ENCODE measurements around the gene CCDC17.

The CCDC17 gene

GRCh38 chr1:45584351-45585109 is 39.3 kb downstream of the CCDC17 start:
- DNase-seq (ENCODE audit: low read depth in 3 of 3, low spot score in 1 of 3): peak; percentile 59 to 81 (median 64)

GRCh38 chr1:45583666-45584350 is 40.0 kb downstream of the CCDC17 start, which contains the start of gene NASP:
Gene NASP, plus strand, starts transcription at chr1:45584041. Its CDS starts 106 bp downstream, at chr1:45584147.
- peak; percentile 75 to 97 (median 86) for DNase-seq (ENCODE audit: low read depth in 3 of 3, low spot score in 1 of 3)

- DNase-seq (ENCODE audit: low read depth in 3 of 3, low spot score in 1 of 3): peak; percentile 83 to 87 (median 87)
These were observed 40.6 kb downstream of the CCDC17 start for GRCh38 chr1:45583264-45583665.

DNA sequence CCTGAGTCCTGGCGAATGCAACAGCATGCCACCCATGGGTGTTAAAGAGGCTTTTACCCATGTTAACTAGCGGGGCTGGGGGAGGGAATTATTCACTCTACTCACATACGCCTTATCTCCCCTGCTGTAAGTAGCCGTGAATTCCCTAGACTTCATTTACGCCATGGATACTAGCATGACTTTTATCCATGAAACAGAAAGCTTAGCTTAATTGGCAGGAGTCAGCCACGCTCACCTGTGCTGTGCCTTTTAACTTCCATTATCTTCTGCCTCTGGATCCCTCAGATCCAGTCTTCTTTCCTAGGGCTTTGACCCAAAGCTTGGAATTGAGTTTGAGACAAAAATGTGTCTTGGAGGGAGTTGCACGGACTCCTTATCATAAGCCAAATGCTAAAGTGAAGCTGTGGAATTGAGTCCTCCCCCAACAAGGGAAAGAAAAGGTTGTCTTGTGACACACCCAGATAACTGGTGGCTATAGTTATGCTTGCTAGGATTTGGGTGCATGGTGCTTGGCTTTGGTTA is 49.7 kb downstream of the CCDC17 start:
- no peak for DNase-seq (ENCODE audit: low read depth in 3 of 3, low spot score in 1 of 3)

DNA sequence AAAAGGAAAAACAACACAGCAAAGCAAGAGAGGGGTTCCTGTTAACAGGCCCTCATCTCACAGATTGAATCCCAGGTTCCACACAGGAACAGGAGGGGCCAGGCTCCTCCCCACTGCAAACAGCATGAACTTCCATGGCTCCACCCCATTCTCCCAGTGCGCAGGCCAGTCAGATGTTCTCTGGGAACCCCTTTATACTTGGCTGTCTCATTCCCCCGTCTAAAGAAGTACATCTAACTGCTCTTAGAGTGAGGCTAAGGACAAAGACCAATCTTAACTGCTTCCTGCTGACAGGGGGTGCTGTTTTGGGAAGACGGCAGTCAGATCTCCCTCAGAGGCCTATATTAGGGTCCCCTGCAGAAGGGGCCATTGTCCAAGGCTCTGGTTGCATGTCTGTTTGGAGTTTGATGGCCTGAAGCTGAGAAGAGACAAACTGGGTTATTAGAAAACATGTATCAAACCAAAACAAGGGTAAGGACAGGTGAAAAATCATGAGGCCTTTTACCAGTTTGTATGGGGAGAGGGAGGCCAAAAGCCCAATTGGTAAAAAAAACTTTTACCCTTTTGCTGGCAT is 50.5 kb downstream of the CCDC17 start:
- DNase-seq (ENCODE audit: low read depth in 3 of 3, low spot score in 1 of 3): no peak

DNA sequence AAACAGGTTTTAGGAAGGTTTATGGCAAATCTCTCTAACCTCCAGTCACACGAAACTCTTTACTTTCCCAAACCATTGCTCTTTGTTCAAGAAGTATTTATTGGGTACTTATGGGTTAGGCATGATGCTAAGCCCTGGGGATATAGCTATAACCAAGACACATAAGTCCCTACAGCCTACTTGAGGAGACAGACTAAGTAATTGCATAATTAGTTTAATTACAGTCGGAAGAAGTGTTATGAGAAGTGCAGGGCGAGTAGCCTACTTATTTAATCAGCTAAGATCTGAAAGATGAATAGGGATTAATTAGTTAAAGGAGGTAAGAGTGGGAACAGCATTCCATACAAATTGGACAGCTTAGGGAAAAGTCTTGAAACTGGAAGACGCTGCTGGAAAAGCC is 53.2 kb downstream of the CCDC17 start:
- no peak for DNase-seq (ENCODE audit: low read depth in 3 of 3, low spot score in 1 of 3)

Measured in stimulated activated CD4-positive, alpha-beta T cell treated with anti-CD3 and anti-CD28 coated beads, TNF-alpha, amount 100 ng/mL, for 1 hour (primary cell).